ENCODE data around the gene ZNF692. TPM values are rescaled to one million over a fixed set of nuclear protein-coding genes. Genes with fewer than 3 reads are reported as not detected.
A peak's percentile ranks its signal among the peaks of the same experiment; 100 is the strongest.

Gene ZNF692
- total RNA-seq, 4 donors from 2014 or later = 35.7 to 67.9 (median 40.7) TPM

DNA sequence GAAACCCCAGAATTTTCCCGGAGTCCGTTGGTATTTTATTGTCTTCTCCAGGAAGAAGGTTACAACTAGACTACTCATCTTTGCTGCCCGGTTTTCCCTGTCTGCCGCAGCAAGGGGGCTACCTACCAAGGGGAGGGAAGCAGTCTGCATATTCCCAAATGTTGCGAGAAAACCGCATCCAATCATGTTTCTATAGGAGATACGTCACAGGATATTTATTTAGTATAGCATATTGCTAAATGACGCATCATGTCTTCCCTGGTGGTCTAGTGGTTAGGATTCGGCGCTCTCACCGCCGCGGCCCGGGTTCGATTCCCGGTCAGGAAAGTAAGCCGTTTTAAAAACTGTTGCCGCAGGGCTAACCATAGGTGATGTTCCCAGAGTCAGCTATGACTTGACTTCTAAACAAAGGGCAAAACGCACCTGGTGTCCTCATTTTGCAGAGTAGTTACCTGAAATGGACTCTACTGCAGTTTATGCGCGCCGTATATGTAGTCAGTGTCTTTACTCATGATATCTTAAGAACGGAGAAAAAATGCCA lies 15.2 kb upstream of the ZNF692 start:
- Histone ChIP-seq H3K4me3 (peak overlapping the region; percentile 44 to 72 (median 66)), H3K27me3 (no peaks in the 10 kb centered on the region), H3K36me3 (no peaks in the 10 kb centered on the region), H3K27ac (peak overlapping the region; percentile 89 to 97 (median 96)), H3K4me1 (peaks cover 0 to 23% (median 3%) of the 10 kb centered on the region in 3 donors), H3K9me3 (no peaks in the 10 kb centered on the region)
- 3 to 4% methylated on average over 19 to 21 of the region's 23 CpGs for WGBS, 2 donors
- TF ChIP-seq POLR2A (IDR thresholded peaks at IDR 0.05) = no peak
- TF ChIP-seq, protein P1, sequence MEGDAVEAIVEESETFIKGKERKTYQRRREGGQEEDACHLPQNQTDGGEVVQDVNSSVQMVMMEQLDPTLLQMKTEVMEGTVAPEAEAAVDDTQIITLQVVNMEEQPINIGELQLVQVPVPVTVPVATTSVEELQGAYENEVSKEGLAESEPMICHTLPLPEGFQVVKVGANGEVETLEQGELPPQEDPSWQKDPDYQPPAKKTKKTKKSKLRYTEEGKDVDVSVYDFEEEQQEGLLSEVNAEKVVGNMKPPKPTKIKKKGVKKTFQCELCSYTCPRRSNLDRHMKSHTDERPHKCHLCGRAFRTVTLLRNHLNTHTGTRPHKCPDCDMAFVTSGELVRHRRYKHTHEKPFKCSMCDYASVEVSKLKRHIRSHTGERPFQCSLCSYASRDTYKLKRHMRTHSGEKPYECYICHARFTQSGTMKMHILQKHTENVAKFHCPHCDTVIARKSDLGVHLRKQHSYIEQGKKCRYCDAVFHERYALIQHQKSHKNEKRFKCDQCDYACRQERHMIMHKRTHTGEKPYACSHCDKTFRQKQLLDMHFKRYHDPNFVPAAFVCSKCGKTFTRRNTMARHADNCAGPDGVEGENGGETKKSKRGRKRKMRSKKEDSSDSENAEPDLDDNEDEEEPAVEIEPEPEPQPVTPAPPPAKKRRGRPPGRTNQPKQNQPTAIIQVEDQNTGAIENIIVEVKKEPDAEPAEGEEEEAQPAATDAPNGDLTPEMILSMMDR (IDR thresholded peaks at IDR 0.05) = peak in 1 of 6 experiments; percentile 16
- DNase-seq = no peak
- intact Hi-C loops (cut with DNase I) = no loop called here

DNA sequence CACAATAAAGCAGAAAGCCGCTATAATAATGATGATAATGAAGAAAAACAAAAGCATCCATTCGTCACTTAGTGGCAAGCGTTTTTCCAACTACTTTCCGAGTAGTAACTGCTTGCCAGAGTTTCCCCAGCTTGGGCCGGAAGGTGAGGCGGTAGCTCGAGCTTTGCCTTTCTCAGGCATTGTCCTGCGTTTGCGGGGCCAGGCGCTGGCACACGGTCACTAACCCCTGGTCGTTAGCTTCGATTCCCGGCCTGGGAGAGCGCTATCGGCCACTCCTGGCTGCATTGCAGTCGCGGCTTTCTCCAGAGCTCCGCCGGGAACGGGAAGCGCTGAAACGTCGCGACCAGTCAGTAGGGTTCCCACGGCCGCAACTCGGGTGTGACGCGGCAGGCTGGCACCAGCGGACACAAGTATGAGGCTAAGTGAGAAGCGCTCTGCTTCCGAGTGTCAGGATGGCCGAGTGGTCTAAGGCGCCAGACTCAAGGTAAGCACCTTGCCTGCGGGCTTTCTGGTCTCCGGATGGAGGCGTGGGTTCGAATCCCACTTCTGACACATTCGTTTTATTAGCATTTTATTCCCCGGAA lies 14.6 kb upstream of the ZNF692 start:
- peak overlapping the region; percentile 89 to 97 (median 96) for H3K27ac ChIP-seq
- H3K4me3 ChIP-seq = peak overlapping the region; percentile 44 to 72 (median 66)
- H3K27me3 ChIP-seq = no peaks in the 10 kb centered on the region
- intact Hi-C loops (cut with DNase I) = no loop called here
- no peaks in the 10 kb centered on the region for H3K9me3 ChIP-seq
- peaks cover 0 to 23% (median 3%) of the 10 kb centered on the region in 3 donors for H3K4me1 ChIP-seq
- H3K36me3 ChIP-seq = no peaks in the 10 kb centered on the region
- TF ChIP-seq, protein P1 (IDR thresholded peaks at IDR 0.05) = no peak
- TF ChIP-seq POLR2A (IDR thresholded peaks at IDR 0.05) = peak in 2 of 4 donors; percentile 39 to 41
- 0% methylated on average over 6 to 22 of the region's 41 CpGs for WGBS, 2 donors
- peak; percentile 39 for DNase-seq

DNA sequence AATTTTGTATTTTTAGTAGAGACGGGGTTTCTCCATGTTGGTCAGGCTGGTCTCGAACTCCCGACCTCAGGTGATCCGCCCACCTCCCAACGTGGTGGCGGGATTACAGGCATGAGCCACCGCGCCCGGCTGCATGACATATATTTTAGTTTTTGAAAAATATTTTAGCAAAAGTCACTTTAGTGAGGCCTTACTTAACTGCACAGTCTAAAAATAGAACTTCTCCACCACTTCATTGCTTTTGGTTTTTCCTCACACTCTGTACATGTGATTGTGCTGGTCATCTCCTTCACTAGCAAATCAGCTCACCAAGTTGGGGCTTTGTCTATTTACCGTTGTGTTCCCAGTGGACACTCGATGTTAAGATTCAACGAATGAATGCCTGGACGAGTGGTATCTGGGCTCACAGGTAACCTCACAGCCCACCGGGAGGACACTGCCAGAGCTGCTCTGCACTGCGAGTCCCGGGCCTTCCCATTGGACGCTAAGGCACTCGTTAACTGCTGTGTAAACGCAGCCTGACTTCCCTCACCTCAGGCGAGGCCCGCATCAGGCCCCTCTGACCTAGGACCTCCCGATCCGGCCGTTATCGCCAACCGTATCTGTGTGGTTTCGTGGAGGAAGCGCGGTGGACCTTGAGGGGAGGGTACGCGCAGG lies 14.0 kb upstream of the ZNF692 start:
- Histone ChIP-seq H3K4me3 (peak overlapping the region; percentile 44 to 72 (median 66)), H3K4me1 (peaks cover 0 to 23% (median 3%) of the 10 kb centered on the region in 3 donors), H3K27ac (peak overlapping the region; percentile 89 to 97 (median 96)), H3K36me3 (no peaks in the 10 kb centered on the region), H3K27me3 (no peaks in the 10 kb centered on the region), H3K9me3 (no peaks in the 10 kb centered on the region)
- no peak for DNase-seq
- intact Hi-C loops (cut with DNase I) = no loop called here
- WGBS, 2 donors = 1 to 5% methylated on average over 12 to 28 of the region's 31 CpGs
- TF ChIP-seq, protein P1 (IDR thresholded peaks at IDR 0.05) = no peak
- no peak for TF ChIP-seq POLR2A (IDR thresholded peaks at IDR 0.05)

DNA sequence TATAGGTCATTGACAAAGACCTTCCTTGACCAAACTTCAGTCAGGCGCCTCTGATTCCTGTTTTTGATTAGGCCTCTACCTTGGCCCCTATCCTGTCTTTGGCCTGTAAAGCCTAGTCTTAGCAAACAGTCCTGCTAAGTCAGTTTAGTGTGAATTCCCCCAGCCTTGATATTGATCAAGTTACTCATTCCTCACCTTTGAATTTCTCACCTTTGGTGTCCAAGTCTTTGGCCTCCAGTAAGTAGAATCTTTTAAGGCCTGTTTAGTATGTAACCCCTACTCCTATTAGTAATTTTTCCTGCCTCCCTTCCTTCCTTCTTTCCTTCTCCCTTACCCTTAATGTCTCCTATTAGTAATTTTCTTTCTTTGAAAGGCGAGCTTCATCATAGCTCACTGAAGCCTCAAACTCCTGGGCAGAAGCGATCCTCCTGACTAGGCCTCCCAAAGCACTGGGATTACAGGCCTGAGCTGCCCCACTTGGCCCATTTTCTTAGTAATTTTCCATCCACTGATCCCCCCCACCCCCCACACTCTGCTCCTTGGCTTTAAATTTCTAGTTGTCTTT lies 13.0 kb upstream of the ZNF692 start:
- TF ChIP-seq POLR2A (IDR thresholded peaks at IDR 0.05) = no peak
- TF ChIP-seq, protein P1 (IDR thresholded peaks at IDR 0.05) = no peak
- DNase-seq = no peak
- H3K4me1 ChIP-seq = peaks cover 0 to 23% (median 3%) of the 10 kb centered on the region in 3 donors
- H3K27ac ChIP-seq = peak overlapping the region in 2 of 4 donors; percentile 96 to 97
- H3K4me3 ChIP-seq = peak overlapping the region in 1 of 4 donors; percentile 63
- H3K36me3 ChIP-seq = no peaks in the 10 kb centered on the region
- intact Hi-C loops (cut with DNase I) = no loop called here
- no peaks in the 10 kb centered on the region for H3K9me3 ChIP-seq
- WGBS, 2 donors = 93 to 95% methylated on average over 3 of the region's 3 CpGs
- no peaks in the 10 kb centered on the region for H3K27me3 ChIP-seq

Data from esophagus squamous epithelium (tissue), 5 donors.